Brain microvascular endothelial cell (primary cell): ENCODE measurements around the gene HSPB6.

Experiments
- DNase-seq: peaks from one replicate; pipeline ENCODE4 v3.0.0-alpha.2; 2020
- H3K27ac ChIP-seq: fragments of 250-450 bp; sonication (Bioruptor Pico); 2 replicates; pipeline ENCODE4 v1.5.1; 2020; ENCODE audit warnings: mild to moderate bottlenecking, moderate library complexity
- H3K27me3 ChIP-seq: fragments of 250-450 bp; sonication (Bioruptor Pico); replicated peaks from 2 replicates; pipeline ENCODE4 v1.5.1; 2020; ENCODE audit warnings: mild to moderate bottlenecking
- H3K36me3 ChIP-seq: fragments of 250-450 bp; sonication (Bioruptor Pico); replicated peaks from 2 replicates; pipeline ENCODE4 v1.5.1; 2020; ENCODE audit warnings: mild to moderate bottlenecking
- H3K4me3 ChIP-seq: 2 replicates; pipeline ENCODE4 v1.5.1; 2011; ENCODE audit warnings: low read depth, mild to moderate bottlenecking, control low read depth, low read length, moderate library complexity
- in situ Hi-C: cut with HindIII; loops from 2 replicates; pipeline ENCODE4 v1.10.0; 2017; ENCODE audit warnings: low sequenced_read_pairs, low pct_ligation_motif_present
- TF ChIP-seq, protein P1 (sequence below): IDR thresholded peaks from 2 replicates; pipeline ENCODE4 v1.5.1; 2011; ENCODE audit warnings: low read depth, mild to moderate bottlenecking, moderate library complexity, low read length, control low read depth, inconsistent platforms; ENCODE audit errors: missing control alignments

HSPB6 gene

DNA sequence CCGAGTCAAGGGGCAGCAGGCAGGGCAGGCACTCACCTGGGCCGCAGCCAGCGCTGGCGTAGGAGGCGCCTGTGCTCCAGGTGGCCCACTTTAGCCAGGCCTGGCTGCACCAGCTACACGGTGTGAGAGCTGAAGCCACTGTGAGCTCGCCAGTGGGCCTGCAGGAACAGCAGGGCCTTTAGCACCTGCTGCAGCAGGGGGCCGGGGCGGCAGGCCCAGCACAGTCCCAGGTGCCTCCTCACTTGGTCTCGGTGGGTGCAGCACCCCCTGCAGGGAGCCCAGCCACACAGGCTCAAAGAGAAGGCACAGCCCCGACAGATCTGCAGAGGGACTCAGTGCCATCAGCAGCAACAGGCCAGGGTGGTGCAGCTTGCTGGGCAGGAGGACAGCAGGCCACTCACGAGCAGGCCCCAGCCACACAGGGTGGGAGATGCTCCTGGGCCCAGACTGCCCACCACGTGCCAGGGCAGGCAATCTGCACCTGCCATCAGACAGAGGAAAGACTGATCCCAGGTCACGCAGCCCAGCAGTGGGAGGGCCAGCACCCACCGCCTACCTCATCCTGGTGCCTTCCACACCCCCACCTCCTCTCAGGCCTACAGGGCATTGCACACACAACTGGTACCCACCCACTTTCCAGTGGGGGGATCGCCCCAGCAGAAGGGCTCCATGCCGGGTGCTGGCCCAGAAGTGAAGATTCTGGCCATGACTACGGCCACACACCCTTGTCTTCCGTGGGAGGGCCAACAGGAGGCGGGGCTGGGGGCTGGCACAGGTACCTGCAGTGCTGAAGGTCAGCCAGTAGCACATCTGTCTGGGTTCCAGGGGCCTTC, 34.4 kb upstream of the HSPB6 start:
- in situ Hi-C loops = no loop called here
- no peak overlapping the region for H3K4me3 ChIP-seq
- no peak for DNase-seq
- H3K27me3 ChIP-seq = no peaks in the 10 kb centered on the region
- no peak overlapping the region for H3K27ac ChIP-seq
- TF ChIP-seq, protein P1, sequence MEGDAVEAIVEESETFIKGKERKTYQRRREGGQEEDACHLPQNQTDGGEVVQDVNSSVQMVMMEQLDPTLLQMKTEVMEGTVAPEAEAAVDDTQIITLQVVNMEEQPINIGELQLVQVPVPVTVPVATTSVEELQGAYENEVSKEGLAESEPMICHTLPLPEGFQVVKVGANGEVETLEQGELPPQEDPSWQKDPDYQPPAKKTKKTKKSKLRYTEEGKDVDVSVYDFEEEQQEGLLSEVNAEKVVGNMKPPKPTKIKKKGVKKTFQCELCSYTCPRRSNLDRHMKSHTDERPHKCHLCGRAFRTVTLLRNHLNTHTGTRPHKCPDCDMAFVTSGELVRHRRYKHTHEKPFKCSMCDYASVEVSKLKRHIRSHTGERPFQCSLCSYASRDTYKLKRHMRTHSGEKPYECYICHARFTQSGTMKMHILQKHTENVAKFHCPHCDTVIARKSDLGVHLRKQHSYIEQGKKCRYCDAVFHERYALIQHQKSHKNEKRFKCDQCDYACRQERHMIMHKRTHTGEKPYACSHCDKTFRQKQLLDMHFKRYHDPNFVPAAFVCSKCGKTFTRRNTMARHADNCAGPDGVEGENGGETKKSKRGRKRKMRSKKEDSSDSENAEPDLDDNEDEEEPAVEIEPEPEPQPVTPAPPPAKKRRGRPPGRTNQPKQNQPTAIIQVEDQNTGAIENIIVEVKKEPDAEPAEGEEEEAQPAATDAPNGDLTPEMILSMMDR = peak; percentile 43
- no peaks in the 10 kb centered on the region for H3K36me3 ChIP-seq

DNA sequence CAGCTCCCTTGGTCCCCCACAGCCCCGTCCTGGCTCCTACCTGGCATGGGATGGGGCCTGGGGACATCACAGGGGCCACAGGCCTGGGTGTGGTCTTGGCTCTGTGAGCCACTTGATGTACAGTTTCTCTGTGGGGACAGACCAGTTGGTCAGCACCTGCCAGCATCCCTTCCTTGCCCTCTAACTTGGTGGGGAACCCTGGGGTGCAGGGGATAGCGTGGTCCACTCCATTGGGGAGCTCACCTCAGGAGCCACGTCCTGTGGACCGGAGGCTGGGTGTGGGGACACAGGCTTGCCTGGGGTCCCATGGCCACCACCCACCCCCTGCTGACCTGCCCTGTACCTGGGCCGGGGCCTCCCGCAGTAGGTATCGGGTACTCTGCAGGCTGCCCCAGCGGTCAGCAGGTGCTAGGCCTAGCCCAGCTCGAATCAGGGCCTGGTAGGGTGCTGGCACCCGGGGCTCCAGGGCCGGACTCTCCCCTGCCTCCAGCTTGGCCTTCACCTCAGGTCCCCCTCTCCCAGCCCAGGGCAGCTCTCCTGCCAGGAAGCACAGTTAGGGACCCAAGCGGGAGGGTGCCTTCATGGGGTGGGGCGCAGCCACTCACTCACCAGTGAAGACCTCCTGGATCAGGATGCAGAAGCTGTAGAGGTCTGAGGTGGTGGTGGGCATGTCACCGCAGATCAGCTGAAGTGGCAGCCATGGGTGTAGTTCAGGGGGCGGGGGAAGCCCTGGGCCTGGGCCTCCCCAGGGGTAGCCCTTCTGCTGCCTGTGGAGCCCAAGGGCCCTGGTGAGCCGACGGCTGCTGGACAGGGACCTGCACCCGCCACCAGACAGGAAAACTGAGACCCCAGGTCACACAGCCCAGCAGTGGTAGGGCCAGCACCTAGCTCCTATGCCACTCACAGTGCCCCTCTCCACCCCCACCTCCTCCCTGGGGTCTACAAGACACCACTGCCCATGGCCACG, 33.4 kb upstream of the HSPB6 start:
- H3K27me3 ChIP-seq = no peaks in the 10 kb centered on the region
- DNase-seq = no peak
- no peaks in the 10 kb centered on the region for H3K36me3 ChIP-seq
- in situ Hi-C loops = no loop called here
- no peak overlapping the region for H3K27ac ChIP-seq
- TF ChIP-seq, protein P1 = no peak
- no peak overlapping the region for H3K4me3 ChIP-seq

DNA sequence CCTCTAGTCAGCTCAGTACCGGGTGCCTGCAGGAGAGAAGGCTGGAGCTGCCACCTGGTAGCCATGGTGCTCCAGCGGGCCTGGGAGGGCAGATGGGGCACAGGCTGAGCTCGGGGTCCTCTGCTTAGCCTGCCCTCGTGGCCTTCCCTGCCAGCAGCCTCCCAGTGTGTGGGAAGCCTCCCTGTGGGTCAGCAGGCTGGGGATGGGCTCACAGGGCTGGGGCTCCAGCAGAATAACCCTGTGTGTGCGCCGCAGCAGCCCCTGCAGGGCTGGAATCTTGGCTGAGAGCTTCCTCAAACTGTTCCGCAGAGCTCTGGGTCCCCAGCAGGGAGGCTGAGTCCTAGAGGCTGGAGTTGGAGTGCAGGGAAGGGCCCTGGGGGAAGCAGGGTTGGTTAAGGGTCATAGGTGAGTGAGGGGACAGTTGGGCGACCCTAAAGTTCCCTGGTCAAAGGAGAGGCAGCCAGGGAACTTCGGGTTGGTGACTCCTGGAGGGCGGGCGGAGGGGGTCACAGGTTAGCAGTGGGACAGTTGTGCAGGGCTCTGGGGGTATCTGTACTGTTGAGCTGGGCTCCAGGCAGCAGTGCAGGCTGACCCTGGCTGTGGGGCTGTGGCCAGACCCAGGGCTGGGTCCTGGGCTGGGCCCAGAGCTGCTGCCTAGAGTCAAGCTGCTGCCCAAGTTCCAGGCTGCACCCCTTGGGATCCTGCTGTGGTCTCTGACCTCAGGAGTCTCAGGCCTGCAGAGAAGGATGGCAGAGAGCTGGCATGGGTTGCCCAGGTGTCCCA, 32.6 kb upstream of the HSPB6 start:
- Histone ChIP-seq H3K27me3 (no peaks in the 10 kb centered on the region), H3K4me3 (no peak overlapping the region)

DNA sequence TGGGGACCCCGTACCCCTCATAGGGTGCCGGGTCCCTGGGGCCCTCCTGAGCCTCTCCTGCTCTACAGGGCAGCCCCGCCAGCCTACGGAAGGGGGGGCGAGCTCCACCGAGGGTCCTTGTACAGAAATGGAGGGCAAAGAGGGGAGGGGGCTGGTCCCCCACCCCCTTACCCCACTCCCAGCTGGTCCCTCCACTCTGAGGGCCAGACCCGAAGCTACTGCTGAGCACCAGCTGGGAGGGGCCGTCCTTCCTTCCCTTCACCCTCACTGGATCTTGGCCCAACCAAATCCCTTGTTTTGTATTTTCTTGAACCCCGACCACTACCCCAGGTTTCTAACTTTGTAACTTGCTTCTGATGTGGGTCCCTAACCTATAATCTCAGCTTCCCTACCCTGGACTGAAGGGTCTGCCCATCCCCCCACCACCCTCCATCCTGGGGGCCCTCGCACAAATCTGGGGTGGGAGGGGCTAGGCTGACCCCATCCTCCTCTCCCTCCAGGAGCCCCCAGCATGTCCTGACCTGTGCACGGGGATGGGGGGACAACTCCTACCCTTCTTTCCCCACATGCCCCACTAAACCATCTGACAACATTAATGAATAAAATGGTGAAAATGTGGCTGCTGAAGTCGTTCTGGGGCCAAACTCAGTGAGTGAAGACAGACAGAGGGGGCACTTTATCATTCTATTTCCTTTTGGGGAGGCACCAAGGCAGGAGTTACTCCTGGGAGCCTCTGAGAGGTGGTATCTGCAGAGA, 31.6 kb upstream of the HSPB6 start:
- DNase-seq = no peak
- in situ Hi-C loops = no loop called here
- TF ChIP-seq, protein P1 = no peak
- Histone ChIP-seq H3K4me3 (no peak overlapping the region), H3K27me3 (no peaks in the 10 kb centered on the region), H3K36me3 (no peaks in the 10 kb centered on the region), H3K27ac (no peak overlapping the region)

More for the DNA sequence above, 32.6 kb upstream of the HSPB6 start:
- no peak for DNase-seq
- TF ChIP-seq, protein P1 = no peak
- in situ Hi-C loops = no loop called here
- H3K27ac ChIP-seq = no peak overlapping the region
- no peaks in the 10 kb centered on the region for H3K36me3 ChIP-seq

DNA sequence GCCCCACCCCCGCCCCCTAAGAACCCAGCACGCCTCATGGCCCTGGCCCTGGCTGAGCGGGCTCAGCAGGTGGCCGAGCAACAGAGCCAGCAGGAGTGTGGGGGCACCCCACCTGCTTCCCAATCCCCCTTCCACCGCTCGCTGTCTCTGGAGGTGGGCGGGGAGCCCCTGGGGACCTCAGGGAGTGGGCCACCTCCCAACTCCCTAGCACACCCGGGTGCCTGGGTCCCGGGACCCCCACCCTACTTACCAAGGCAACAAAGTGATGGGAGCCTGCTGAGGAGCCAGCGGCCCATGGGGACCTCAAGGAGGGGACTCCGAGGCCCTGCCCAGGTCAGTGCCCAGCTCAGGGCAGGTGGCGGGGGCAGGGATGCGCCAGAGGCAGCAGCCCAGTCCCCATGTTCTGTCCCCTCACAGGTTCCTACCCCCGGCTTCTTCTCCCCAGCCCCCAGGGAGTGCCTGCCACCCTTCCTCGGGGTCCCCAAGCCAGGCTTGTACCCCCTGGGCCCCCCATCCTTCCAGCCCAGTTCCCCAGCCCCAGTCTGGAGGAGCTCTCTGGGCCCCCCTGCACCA, 30.5 kb upstream of the HSPB6 start:
- in situ Hi-C loops = no loop called here
- Histone ChIP-seq H3K36me3 (no peaks in the 10 kb centered on the region), H3K4me3 (no peak overlapping the region), H3K27ac (no peak overlapping the region), H3K27me3 (no peaks in the 10 kb centered on the region)
- no peak for DNase-seq
- TF ChIP-seq, protein P1 = no peak
